GM12873 (cell line): ENCODE measurements around the gene SORCS2.

Source experiments
- TF ChIP-seq, protein P1 (sequence below): IDR thresholded peaks from 2 replicates; pipeline ENCODE4 v1.5.1; 2012; ENCODE audit warnings: low read depth, mild to moderate bottlenecking, moderate library complexity, low read length, control low read depth; ENCODE audit not compliant: insufficient read depth; ENCODE audit errors: missing control alignments

The SORCS2 gene

DNA sequence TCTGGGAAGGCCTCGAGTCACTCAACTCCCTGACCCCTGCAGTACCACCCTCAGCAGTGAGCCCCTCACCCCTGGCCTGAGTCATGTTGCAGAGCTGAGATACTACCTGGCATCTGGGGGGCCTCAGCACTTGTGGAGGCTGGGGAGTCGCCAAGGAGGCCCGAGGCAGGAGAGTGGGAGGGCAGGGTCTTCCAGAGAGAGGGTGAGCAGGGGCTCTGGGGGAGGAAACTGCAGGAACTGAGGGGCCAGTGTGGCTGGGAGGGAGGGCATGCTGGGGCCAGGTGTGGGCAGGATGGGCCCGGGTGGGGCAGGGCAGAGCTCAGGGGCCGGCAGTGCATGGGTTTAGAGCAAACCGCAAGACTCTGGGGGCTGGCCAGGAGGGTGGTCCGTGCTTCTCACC lies 59.7 kb downstream of the SORCS2 start:
- TF ChIP-seq, protein P1, sequence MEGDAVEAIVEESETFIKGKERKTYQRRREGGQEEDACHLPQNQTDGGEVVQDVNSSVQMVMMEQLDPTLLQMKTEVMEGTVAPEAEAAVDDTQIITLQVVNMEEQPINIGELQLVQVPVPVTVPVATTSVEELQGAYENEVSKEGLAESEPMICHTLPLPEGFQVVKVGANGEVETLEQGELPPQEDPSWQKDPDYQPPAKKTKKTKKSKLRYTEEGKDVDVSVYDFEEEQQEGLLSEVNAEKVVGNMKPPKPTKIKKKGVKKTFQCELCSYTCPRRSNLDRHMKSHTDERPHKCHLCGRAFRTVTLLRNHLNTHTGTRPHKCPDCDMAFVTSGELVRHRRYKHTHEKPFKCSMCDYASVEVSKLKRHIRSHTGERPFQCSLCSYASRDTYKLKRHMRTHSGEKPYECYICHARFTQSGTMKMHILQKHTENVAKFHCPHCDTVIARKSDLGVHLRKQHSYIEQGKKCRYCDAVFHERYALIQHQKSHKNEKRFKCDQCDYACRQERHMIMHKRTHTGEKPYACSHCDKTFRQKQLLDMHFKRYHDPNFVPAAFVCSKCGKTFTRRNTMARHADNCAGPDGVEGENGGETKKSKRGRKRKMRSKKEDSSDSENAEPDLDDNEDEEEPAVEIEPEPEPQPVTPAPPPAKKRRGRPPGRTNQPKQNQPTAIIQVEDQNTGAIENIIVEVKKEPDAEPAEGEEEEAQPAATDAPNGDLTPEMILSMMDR = no peak

DNA sequence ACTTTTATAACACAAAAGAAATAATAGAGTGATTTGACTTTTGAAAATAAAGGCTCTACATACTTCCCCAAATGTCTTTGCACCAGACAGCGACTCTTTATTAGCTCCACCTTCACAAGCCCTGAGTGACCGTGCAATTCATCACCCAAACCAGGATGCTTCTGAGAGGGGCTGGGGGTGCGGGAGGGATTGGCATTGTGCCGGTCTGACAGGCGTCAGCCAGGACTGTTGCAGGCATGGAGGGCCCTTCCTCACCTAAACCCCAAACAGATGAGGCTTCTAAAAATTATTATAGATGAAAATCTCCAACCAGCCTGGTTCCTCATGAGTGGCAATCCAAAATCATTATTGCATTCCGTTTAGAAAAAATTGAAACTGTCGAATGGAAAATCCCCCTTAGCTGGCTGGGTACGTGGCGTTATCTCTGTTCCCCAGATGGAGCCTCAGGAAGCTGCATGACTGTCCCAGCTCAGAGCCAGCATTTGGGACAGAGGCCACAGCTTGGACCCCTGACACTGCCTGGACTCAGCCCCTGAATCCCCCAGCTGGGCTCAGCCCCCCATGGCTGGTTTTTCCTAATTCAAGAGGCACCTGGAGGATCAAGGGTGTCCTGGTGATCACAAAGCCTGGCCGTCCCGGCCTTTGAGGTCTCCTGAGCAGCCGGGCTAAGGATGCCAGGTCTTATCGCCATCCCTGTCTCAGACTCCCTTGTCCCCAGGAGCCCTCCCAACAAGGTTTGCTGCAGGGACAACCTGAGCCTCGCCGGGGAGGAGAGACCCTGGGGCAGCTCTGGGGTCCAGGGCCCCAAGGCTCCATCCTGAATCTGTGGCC lies 60.4 kb downstream of the SORCS2 start:
- TF ChIP-seq, protein P1 = no peak

GRCh38 chr4:7253341-7253700 lies 61.0 kb downstream of the SORCS2 start:
- TF ChIP-seq, protein P1 = no peak

- TF ChIP-seq, protein P1 = no peak
These were observed 61.5 kb downstream of the SORCS2 start for GRCh38 chr4:7253837-7254236.

GRCh38 chr4:7254736-7255487 lies 62.6 kb downstream of the SORCS2 start:
- TF ChIP-seq, protein P1 = no peak

GRCh38 chr4:7255488-7255881 lies 63.1 kb downstream of the SORCS2 start:
- TF ChIP-seq, protein P1 = no peak

GRCh38 chr4:7255996-7256395 lies 63.7 kb downstream of the SORCS2 start:
- TF ChIP-seq, protein P1 = no peak
